NCI-H1048 (cell line): Measurements from ENCODE around the gene PSG1.
"Not testable (repeated sequence)": the region's sequence is repeated elsewhere in the genome, so short reads cannot be mapped to it uniquely, and the experiment has no call there.

Experiments used
- DNase-seq: peaks from one replicate; lab custom pipeline; 2025; lab: John Stamatoyannopoulos, UW

The PSG1 gene

GRCh38 chr19:42881279-42881678, 1.8 kb upstream of the PSG1 start:
- not testable (repeated sequence) for DNase-seq

- DNase-seq, result not testable (repeated sequence)
These were observed 1.1 kb upstream of the PSG1 start for GRCh38 chr19:42880621-42881020.

GRCh38 chr19:42876596-42876995, 2.9 kb downstream of the PSG1 start:
- DNase-seq, result not testable (repeated sequence)

GRCh38 chr19:42875881-42876280, 3.6 kb downstream of the PSG1 start:
- DNase-seq, result not testable (repeated sequence)

- not testable (repeated sequence) for DNase-seq
These were observed 4.4 kb downstream of the PSG1 start for GRCh38 chr19:42874901-42875813.

- not testable (repeated sequence) for DNase-seq
These were observed 5.4 kb downstream of the PSG1 start for GRCh38 chr19:42874136-42874535.

- DNase-seq, result no peak
These were observed 6.9 kb downstream of the PSG1 start for GRCh38 chr19:42872608-42873007.

GRCh38 chr19:42857544-42857867, 22.0 kb downstream of the PSG1 start:
- DNase-seq, result no peak

GRCh38 chr19:42856866-42857543, 22.5 kb downstream of the PSG1 start:
- DNase-seq, result not testable (repeated sequence)

GRCh38 chr19:42854745-42855144, 24.8 kb downstream of the PSG1 start:
- not testable (repeated sequence) for DNase-seq

- DNase-seq, result not testable (repeated sequence)
These were observed 26.3 kb downstream of the PSG1 start for GRCh38 chr19:42853231-42853630.

GRCh38 chr19:42852821-42853220, 26.7 kb downstream of the PSG1 start:
- not testable (repeated sequence) for DNase-seq

GRCh38 chr19:42851718-42852280, 27.7 kb downstream of the PSG1 start:
- not testable (repeated sequence) for DNase-seq

GRCh38 chr19:42850981-42851717, 28.4 kb downstream of the PSG1 start:
- DNase-seq, result no peak

- DNase-seq, result no peak
These were observed 32.9 kb downstream of the PSG1 start for GRCh38 chr19:42846597-42846996.

GRCh38 chr19:42843631-42844030, 35.9 kb downstream of the PSG1 start:
- not testable (repeated sequence) for DNase-seq

- DNase-seq, result not testable (repeated sequence)
These were observed 46.6 kb downstream of the PSG1 start for GRCh38 chr19:42832746-42833442.

- DNase-seq, result not testable (repeated sequence)
These were observed 47.4 kb downstream of the PSG1 start for GRCh38 chr19:42832023-42832680.

GRCh38 chr19:42831221-42832019, 48.1 kb downstream of the PSG1 start:
- no peak for DNase-seq
